Subcutaneous abdominal adipose tissue (tissue), 5 donors: ENCODE data around the gene SIT1.
"Not testable (repeated sequence)": the region's sequence is repeated elsewhere in the genome, so short reads cannot be mapped to it uniquely, and the experiment has no call there.

ENCODE experiments used
- H3K27ac ChIP-seq: one replicate; pipeline ENCODE4 v1.7.0; 2013; ENCODE audit warnings: low read depth, mild to moderate bottlenecking, inconsistent platforms, low read length, moderate library complexity
- H3K27me3 ChIP-seq, 5 donors: one replicate each; pipeline ENCODE4 v1.7.0; 2013; ENCODE audit warnings: low read length in 5 of 5, inconsistent platforms in 1 of 5; ENCODE audit not compliant: control insufficient read depth in 5 of 5, insufficient read depth in 4 of 5
- H3K36me3 ChIP-seq, 5 donors: one replicate each; pipeline ENCODE4 v1.7.0; 2013; ENCODE audit warnings: low read length in 5 of 5; ENCODE audit not compliant: control insufficient read depth in 5 of 5, insufficient read depth in 5 of 5
- H3K4me1 ChIP-seq, 5 donors: one replicate each; pipeline ENCODE4 v1.7.0; 2013; ENCODE audit warnings: low read length in 5 of 5, mild to moderate bottlenecking in 3 of 5, moderate library complexity in 1 of 5; ENCODE audit not compliant: control insufficient read depth in 5 of 5, insufficient read depth in 5 of 5
- H3K4me3 ChIP-seq, 5 donors: one replicate each; pipeline ENCODE4 v1.7.0; 2013; ENCODE audit warnings: low read length in 5 of 5, low read depth in 1 of 5
- H3K9ac ChIP-seq, 5 donors: one replicate each; pipeline ENCODE4 v1.7.0; 2013; ENCODE audit warnings: low read length in 5 of 5, mild to moderate bottlenecking in 4 of 5, moderate library complexity in 3 of 5
- H3K9me3 ChIP-seq, 5 donors: one replicate each; pipeline ENCODE4 v1.7.0; 2013; ENCODE audit warnings: low read length in 5 of 5; ENCODE audit not compliant: control insufficient read depth in 5 of 5
- donor health status: healthy.
- donor health status: healthy.
- donor health status: healthy.
- donor health status: healthy.
- donor health status: healthy.

SIT1 gene

GRCh38 chr9:35618854-35619799 is 31.6 kb downstream of the SIT1 start:
- Histone ChIP-seq H3K9me3 (no peaks in the 10 kb centered on the region), H3K9ac (no peak overlapping the region)

GRCh38 chr9:35618325-35618727 is 32.4 kb downstream of the SIT1 start, which contains the start of gene CD72:
Gene CD72 (minus strand): TSS chr9:35618413. CDS start chr9:35618303, 110 bp downstream.
- no peaks in the 10 kb centered on the region for H3K36me3 ChIP-seq
- peak within 1 kb of the TSS in 4 of 5 donors; percentile 40 to 73 (median 64) for H3K9ac ChIP-seq
- no peaks in the 10 kb centered on the region for H3K9me3 ChIP-seq
- H3K4me3 ChIP-seq: peak within 1 kb of the TSS; percentile 62 to 72 (median 65)
- H3K27ac ChIP-seq: no peak within 1 kb of the TSS
- H3K27me3 ChIP-seq: peaks cover 0 to 2% (median 0%) of the 10 kb centered on the region in 5 donors
- peaks cover 0 to 32% (median 18%) of the 10 kb centered on the region in 5 donors for H3K4me1 ChIP-seq

More at GRCh38 chr9:35618854-35619799, 31.6 kb downstream of the SIT1 start:
- Histone ChIP-seq H3K27me3 (peaks cover 0 to 2% (median 0%) of the 10 kb centered on the region in 5 donors), H3K4me3 (no peak overlapping the region), H3K27ac (no peak overlapping the region), H3K4me1 (peaks cover 0 to 32% (median 18%) of the 10 kb centered on the region in 5 donors), H3K36me3 (no peaks in the 10 kb centered on the region)

GRCh38 chr9:35617548-35617947 is 33.2 kb downstream of the SIT1 start:
- H3K4me3 ChIP-seq: peak overlapping the region; percentile 62 to 72 (median 65)
- peaks cover 0 to 2% (median 0%) of the 10 kb centered on the region in 5 donors for H3K27me3 ChIP-seq
- H3K4me1 ChIP-seq: peaks cover 0 to 32% (median 18%) of the 10 kb centered on the region in 5 donors
- H3K36me3 ChIP-seq: no peaks in the 10 kb centered on the region
- H3K9ac ChIP-seq: peak overlapping the region in 3 of 5 donors; percentile 59 to 73 (median 70)
- no peak overlapping the region for H3K27ac ChIP-seq
- no peaks in the 10 kb centered on the region for H3K9me3 ChIP-seq

GRCh38 chr9:35616681-35617459 is 33.9 kb downstream of the SIT1 start:
- H3K4me1 ChIP-seq: peaks cover 0 to 32% (median 18%) of the 10 kb centered on the region in 5 donors
- H3K36me3 ChIP-seq: no peaks in the 10 kb centered on the region
- no peaks in the 10 kb centered on the region for H3K9me3 ChIP-seq
- H3K4me3 ChIP-seq: peak overlapping the region; percentile 62 to 72 (median 65)
- H3K27ac ChIP-seq: no peak overlapping the region
- peaks cover 0 to 2% (median 0%) of the 10 kb centered on the region in 5 donors for H3K27me3 ChIP-seq
- peak overlapping the region in 4 of 5 donors; percentile 40 to 73 (median 64) for H3K9ac ChIP-seq

DNA sequence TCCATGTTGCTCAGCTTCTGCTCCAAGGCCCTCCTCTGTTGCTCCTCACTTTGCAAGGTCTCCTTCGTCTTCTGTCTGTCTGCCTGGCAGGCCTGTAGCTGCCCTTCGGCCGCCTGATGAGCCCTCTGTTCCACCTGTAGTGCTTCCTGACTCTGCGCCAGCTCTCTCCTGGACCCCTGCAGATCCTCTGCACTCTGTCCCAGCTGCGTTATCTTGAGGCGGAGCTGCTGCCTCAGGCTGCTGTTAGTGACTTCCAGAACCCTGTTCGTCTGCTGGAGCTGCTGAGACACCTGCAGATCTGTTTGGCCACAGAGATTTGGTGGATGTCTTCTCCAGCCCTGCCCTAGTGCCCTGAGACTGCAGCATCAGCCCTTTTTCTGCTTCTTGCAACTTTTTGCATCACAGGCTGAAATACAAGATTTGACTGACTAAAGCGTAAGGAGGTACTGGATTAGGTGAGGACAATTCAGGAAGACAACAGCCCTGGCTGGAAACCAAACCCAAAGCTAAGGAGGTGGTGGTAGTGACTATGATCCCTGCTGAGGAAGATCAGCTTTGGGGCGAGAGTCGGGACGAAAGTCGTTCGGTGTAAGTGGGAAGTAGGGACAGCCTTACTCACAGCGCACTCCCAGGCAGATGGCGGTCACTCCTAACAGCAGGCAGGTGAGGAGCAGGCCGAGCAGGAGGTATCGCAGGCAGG is 34.6 kb downstream of the SIT1 start:
- H3K36me3 ChIP-seq: no peaks in the 10 kb centered on the region
- peak overlapping the region in 3 of 5 donors; percentile 62 to 72 (median 63) for H3K4me3 ChIP-seq
- H3K9ac ChIP-seq: peak overlapping the region in 2 of 5 donors; percentile 59 to 70
- H3K9me3 ChIP-seq: no peaks in the 10 kb centered on the region
- H3K4me1 ChIP-seq: peaks cover 0 to 33% (median 18%) of the 10 kb centered on the region in 5 donors
- peaks cover 0 to 2% (median 0%) of the 10 kb centered on the region in 5 donors for H3K27me3 ChIP-seq
- H3K27ac ChIP-seq: no peak overlapping the region

DNA sequence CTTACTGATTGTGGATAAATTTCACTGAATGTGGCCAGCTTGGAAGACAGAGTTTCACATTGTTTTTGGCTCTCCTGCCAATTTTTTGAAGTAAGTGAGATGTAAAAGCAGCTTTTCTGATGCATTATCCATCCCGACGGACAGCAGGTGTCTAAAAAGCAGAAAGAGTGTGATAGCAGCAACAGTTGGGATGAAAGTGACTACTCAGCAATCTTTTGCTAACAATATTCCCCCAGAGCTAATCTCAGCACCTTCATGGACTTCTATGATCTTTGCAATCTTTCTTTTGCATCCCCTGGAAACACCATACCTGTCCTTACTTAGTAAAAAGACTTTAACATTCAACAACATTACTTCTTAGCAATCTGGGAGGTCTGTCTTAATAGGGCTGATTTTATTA is 37.9 kb downstream of the SIT1 start:
- Histone ChIP-seq H3K4me3 (no peak overlapping the region), H3K27ac (no peak overlapping the region), H3K9ac (no peak overlapping the region), H3K27me3 (peaks cover 0 to 2% (median 0%) of the 10 kb centered on the region in 5 donors), H3K9me3 (no peaks in the 10 kb centered on the region), H3K36me3 (peaks cover 0 to 25% (median 23%) of the 10 kb centered on the region in 5 donors), H3K4me1 (peaks cover 0 to 36% (median 20%) of the 10 kb centered on the region in 5 donors)

DNA sequence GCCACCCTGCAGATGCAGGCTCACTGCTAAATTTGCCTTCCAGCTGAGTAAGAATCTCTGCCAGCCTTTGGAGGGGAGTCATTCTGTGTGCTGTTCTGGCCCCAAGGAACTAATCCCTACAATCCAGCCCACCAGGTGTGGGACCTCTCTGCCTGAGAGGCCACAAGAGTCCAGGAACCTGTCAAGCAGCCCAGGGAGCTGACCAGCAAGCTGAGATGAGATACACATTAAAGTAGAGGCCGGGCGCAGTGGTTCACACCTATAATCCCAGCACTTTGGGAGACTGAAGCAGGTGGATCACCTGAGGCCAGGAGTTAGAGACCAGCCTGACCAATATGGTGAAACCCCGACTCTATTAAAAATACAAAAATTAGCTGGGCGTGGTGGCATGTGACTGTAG is 38.7 kb downstream of the SIT1 start:
- H3K27me3 ChIP-seq, H3K9ac ChIP-seq, H3K9me3 ChIP-seq, H3K27ac ChIP-seq, H3K4me3 ChIP-seq: not testable (repeated sequence)
- H3K36me3 ChIP-seq: peaks cover 0 to 32% (median 27%) of the 10 kb centered on the region in 5 donors
- H3K4me1 ChIP-seq: peaks cover 0 to 35% (median 19%) of the 10 kb centered on the region in 5 donors

- Histone ChIP-seq H3K4me1 (peaks cover 0 to 36% (median 22%) of the 10 kb centered on the region in 5 donors), H3K9me3 (no peaks in the 10 kb centered on the region), H3K36me3 (peaks cover 0 to 36% (median 29%) of the 10 kb centered on the region in 5 donors), H3K27me3 (no peaks in the 10 kb centered on the region), H3K27ac (no peak overlapping the region), H3K9ac (no peak overlapping the region), H3K4me3 (no peak overlapping the region)
These were observed 39.4 kb downstream of the SIT1 start for GRCh38 chr9:35611230-35611797.

DNA sequence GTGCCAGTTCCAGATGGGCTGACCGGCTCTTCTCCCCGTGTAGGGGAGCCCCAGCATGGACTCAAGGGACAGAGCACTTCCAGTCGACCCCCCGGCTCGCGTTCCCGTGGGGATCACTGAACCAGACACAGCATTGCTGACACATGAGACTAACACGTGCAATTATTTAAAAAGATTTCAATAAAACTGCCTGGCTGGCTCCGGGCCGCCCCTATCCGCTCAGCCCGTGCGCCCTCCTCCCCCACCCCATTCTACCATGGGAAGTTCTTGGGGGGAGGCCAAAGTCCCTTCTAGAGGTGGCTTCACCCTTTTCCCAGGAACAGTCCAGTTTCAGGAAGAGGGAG is 40.9 kb downstream of the SIT1 start:
- Histone ChIP-seq H3K9ac (no peak overlapping the region), H3K27me3 (no peaks in the 10 kb centered on the region), H3K4me3 (no peak overlapping the region), H3K4me1 (peaks cover 0 to 44% (median 30%) of the 10 kb centered on the region in 5 donors), H3K27ac (peak overlapping the region; percentile 41), H3K36me3 (peaks cover 0 to 36% (median 29%) of the 10 kb centered on the region in 5 donors), H3K9me3 (no peaks in the 10 kb centered on the region)
